GM12891 (cell line): ENCODE measurements around the gene KHSRP.
"Not testable (repeated sequence)": the region's sequence is repeated elsewhere in the genome, so short reads cannot be mapped to it uniquely, and the experiment has no call there.

ENCODE experiments used
- DNase-seq: peaks from one replicate; pipeline ENCODE4 v3.0.0; 2011; ENCODE audit warnings: low spot score; ENCODE audit not compliant: insufficient read length
- FAIRE-seq: peaks from 2 replicates; lab custom pipeline; 2011; peaks lifted over from hg19 to GRCh38; lab: Jason Lieb, UNC
- PAX5 ChIP-seq: IDR thresholded peaks from 2 replicates; pipeline ENCODE4 v1.6.1; 2011; ENCODE audit warnings: low read length, moderate library complexity, mild to moderate bottlenecking; ENCODE audit not compliant: insufficient read depth, severe bottlenecking
- POLR2A ChIP-seq: IDR thresholded peaks from 2 replicates; pipeline ENCODE4 v1.6.1; 2011; ENCODE audit warnings: low read depth, low read length, control low read depth
- POLR2AphosphoS5 ChIP-seq: IDR thresholded peaks from 2 replicates; pipeline ENCODE4 v1.6.1; 2011; ENCODE audit warnings: low read depth, low read length, control low read depth
- POU2F2 ChIP-seq: IDR thresholded peaks from 2 replicates; pipeline ENCODE4 v1.6.1; 2011; ENCODE audit warnings: low read depth, mild to moderate bottlenecking, control low read depth, low read length, moderate library complexity
- SPI1 ChIP-seq: IDR thresholded peaks from 2 replicates; pipeline ENCODE4 v1.6.1; 2011; ENCODE audit warnings: low read depth, low read length, control low read depth
- TAF1 ChIP-seq: IDR thresholded peaks from 2 replicates; pipeline ENCODE4 v1.6.1; 2011; ENCODE audit warnings: low read depth, low read length, control low read depth

The KHSRP gene

DNA sequence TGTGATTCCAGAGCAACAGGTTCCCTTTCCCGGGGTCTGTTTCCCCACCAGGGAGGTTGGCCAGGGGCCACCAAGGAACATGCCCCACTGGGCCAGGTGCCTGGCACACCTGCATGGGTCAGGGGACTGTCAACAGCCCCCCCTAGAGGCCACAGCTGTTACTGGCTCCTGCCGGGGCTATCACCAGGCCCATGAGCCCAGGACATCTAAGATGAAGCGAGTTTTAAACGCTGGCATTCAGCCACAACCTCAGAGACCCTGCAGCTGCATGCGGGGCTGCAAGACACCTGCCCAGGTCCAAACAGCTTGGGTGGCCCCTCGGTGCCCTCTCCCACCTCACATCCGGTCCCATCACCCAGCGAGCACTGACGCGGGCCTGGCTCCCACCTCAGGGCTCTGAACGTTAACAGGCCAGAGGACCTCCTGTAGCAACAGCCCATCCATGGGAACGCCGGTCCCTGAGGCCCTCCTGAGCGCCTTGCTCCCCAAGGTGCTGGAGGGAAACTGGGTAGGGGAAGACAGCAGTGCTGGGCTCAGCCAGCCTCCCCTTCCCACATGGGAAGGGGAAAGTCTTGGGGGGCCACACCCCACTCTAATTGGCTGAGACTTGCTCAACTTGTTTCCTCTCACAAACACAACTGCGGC, 12.0 kb downstream of the KHSRP start:
- DNase-seq (peak; percentile 69), FAIRE-seq (no peak)
- TF ChIP-seq POLR2AphosphoS5 = no peak; the same call in 1 of the 2 replicates
- no peak for TF ChIP-seq SPI1
- no peak; the same call in 1 of the 2 replicates for TF ChIP-seq POLR2A
- no peak for TF ChIP-seq PAX5
- no peak for TF ChIP-seq TAF1
- no peak for TF ChIP-seq POU2F2

- no peak for FAIRE-seq
- DNase-seq = no peak
- TF ChIP-seq POLR2A = peak; percentile 42; the same call in 1 of the 2 replicates
- TF ChIP-seq SPI1 = no peak
- TF ChIP-seq PAX5 = no peak
- TF ChIP-seq POU2F2 = no peak
- no peak for TF ChIP-seq TAF1
- TF ChIP-seq POLR2AphosphoS5 = peak; percentile 15
These were observed 12.6 kb downstream of the KHSRP start for GRCh38 chr19:6412061-6412446.

- DNase-seq (no peak), FAIRE-seq (no peak)
- TF ChIP-seq POU2F2 (no peak), SPI1 (no peak), TAF1 (no peak), POLR2AphosphoS5 (no peak), POLR2A (no peak), PAX5 (no peak)
These were observed 15.3 kb downstream of the KHSRP start for GRCh38 chr19:6409346-6409745.

GRCh38 chr19:6406401-6406800, 18.2 kb downstream of the KHSRP start:
- TF ChIP-seq TAF1 (no peak), POLR2A (no peak), PAX5 (no peak)
- FAIRE-seq = no peak
- no peak for DNase-seq

- TF ChIP-seq TAF1 = no peak
- TF ChIP-seq POLR2AphosphoS5 = no peak
- no peak for TF ChIP-seq POU2F2
- no peak for TF ChIP-seq PAX5
- no peak for TF ChIP-seq SPI1
- no peak for TF ChIP-seq POLR2A
- FAIRE-seq = no peak
- no peak for DNase-seq
These were observed 21.6 kb downstream of the KHSRP start for GRCh38 chr19:6402837-6403608.

DNA sequence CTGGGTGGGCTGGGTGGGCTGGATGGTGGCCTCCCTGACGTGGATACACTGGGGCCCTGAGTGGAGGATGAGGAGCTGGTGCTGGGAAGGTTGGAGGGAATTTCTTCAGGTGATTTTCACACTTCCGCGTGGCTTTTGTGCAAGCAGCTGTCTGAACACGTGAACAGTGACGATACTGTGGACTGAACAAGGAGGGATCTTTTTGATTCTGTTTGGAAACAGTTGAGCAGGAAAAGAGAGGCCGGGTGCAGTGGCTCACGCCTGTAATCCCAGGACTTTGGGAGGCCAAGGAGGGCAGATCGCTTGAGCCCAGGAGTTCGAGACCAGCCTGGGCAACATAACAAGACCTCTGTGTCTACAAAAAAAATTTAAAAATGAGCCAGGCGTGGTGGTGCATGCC, 22.6 kb downstream of the KHSRP start:
- DNase-seq (no peak), FAIRE-seq (no peak)
- TF ChIP-seq PAX5 (no peak), SPI1 (no peak), POLR2AphosphoS5 (no peak), POU2F2 (no peak), TAF1 (no peak), POLR2A (no peak)

DNA sequence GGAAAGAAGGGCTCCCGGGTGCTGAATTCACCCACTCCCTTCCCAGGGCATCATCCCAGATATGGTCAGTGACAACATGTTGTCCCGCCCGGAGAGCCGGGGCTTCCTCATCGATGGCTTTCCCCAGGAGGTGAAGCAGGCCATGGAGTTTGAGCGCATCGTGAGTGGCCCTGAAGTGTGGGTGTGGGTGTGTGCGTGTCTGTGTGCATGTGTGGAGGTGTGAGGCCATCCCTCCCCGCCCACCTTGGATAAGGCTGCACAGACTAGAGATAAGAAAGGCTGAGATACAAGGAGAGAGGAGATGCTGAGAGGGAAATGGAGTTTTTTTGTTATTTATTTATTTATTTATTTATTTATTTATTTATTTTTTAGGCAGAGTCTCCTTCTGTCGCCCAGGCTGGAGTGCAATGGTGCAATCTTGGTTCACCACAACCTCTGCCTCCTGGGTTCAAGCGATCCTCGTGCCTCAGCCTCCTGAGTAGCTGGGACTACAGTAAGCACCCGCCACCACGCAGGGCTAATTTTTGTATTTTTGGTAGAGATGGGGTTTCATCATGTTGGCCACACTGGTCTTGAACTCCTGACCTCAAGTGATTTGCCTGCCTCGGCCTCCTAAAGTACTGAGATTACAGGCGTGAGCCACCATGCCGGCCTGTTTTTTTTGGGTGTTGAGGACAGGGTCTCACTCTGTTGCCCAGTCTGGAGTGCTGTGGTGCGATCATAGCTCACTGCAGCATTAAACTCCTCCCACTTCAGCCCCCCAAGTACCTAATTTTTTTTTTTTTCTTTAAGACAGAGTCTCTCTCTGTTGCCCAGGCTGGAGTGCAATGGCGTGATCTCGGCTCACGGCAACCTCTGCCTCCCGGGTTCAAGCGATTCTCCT, 24.3 kb downstream of the KHSRP start:
- FAIRE-seq = not testable (repeated sequence)

DNA sequence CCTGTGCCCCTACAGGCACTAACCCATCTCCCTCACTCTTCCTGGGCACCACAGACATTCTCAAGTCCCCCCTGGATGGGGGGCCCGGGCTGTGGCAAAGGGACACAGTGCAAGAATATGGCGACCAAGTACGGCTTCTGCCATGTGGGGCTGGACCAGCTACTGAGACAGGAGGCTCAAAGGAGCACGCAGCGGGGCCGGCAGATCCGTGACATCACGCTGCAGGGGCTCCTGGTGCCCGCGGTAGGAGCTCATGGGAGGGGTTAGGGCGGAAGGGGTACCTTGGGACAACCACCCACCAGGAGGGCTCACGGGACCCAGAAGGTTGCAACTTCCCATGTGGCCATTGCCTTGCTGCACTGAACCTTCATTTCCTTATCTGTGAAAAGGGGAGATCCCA, 28.3 kb downstream of the KHSRP start:
- no peak for DNase-seq
- no peak for FAIRE-seq
- no peak for TF ChIP-seq POLR2A
- no peak for TF ChIP-seq PAX5
- no peak for TF ChIP-seq SPI1
- TF ChIP-seq POU2F2 = no peak
- no peak for TF ChIP-seq POLR2AphosphoS5
- TF ChIP-seq TAF1 = no peak

More for the DNA sequence above, 24.3 kb downstream of the KHSRP start:
- DNase-seq = not testable (repeated sequence)

DNA sequence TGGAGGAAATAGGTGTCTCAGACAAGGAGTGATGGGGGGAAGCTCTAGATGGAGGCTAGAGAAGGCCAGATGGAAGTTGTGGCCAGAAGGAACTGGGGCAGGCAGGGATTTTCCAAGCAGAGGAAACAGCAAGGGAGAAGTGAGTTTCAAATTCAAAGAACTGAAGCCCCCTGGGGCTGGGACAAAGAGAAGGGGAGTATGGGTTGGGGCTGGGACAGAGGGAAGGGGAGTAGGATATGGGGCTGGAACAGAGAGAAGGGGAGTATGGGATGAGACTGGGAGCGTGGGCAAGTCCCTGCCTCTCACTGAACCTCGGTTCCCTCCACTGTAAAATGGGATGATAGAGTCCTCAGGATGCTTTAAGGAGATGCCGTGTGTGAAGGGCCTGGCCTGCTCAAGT, 29.8 kb downstream of the KHSRP start:
- TF ChIP-seq PAX5 (no peak), POU2F2 (no peak), POLR2AphosphoS5 (no peak), TAF1 (no peak), SPI1 (no peak), POLR2A (no peak)
- FAIRE-seq (no peak), DNase-seq (no peak)

DNA sequence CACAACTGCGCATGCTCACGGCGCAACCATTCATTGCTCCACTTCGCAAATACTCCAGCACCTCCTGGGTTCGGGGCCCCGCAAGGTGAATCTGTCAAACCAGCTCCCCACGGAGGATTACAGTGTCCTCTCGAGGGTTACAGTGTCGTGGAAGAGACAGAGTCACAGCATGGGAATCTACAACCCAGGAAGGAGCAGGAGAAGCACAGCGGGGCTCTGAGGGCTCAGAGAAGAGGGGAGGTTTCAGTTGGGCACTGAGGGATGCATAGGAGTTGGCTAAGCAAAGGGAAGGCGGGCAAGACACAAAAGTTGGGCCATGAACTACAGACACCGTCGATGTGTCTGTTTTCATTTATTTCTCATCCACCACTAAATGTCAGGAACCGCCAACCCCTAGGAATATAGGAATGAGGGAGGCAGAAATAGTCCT, 30.6 kb downstream of the KHSRP start:
- FAIRE-seq = no peak
- TF ChIP-seq SPI1 (no peak), POLR2A (no peak; the same call in 1 of the 2 replicates), POU2F2 (no peak), TAF1 (no peak), PAX5 (no peak), POLR2AphosphoS5 (no peak)
- DNase-seq = peak; percentile 62
